Endodermal cell (in vitro differentiated cells): Measurements from ENCODE around the gene C6. TPM values are rescaled to one million over a fixed set of nuclear protein-coding genes. Genes with fewer than 3 reads are reported as not detected.
"Not testable (repeated sequence)": the region's sequence is repeated elsewhere in the genome, so short reads cannot be mapped to it uniquely, and the experiment has no call there.

Experiments
- DNase-seq: peaks from one replicate; pipeline ENCODE4 v3.0.0-alpha.2; 2017
- H3K27ac ChIP-seq: 2 replicates; pipeline ENCODE4 v1.5.1; 2013; ENCODE audit warnings: mild to moderate bottlenecking, low read depth, low read length, moderate library complexity
- H3K27me3 ChIP-seq: 2 replicates; pipeline ENCODE4 v1.6.1; 2013; ENCODE audit warnings: mild to moderate bottlenecking, low read length, moderate library complexity; ENCODE audit not compliant: insufficient read depth, control insufficient read depth, poor library complexity, severe bottlenecking
- H3K36me3 ChIP-seq: 2 replicates; pipeline ENCODE4 v1.7.0; 2013; ENCODE audit warnings: mild to moderate bottlenecking, low read length, moderate library complexity; ENCODE audit not compliant: control insufficient read depth, insufficient read depth
- H3K4me1 ChIP-seq: one replicate; pipeline ENCODE4 v1.7.0; 2013; ENCODE audit warnings: low read length; ENCODE audit not compliant: control insufficient read depth, insufficient read depth
- H3K4me3 ChIP-seq: 2 replicates; pipeline ENCODE4 v1.5.1; 2013; ENCODE audit warnings: mild to moderate bottlenecking, low read length, moderate library complexity
- H3K9ac ChIP-seq: 2 replicates; pipeline ENCODE4 v1.6.1; 2013; ENCODE audit warnings: mild to moderate bottlenecking, low read length, moderate library complexity; ENCODE audit not compliant: poor library complexity, severe bottlenecking; ENCODE audit errors: extremely low read depth
- H3K9me3 ChIP-seq: 2 replicates; pipeline ENCODE4 v1.6.1; 2013; ENCODE audit warnings: mild to moderate bottlenecking, low read length, moderate library complexity; ENCODE audit not compliant: control insufficient read depth
- H3K27ac Mint-ChIP-seq: 2 replicates; pipeline ENCODE4 v1.8.0; 2020; ENCODE audit warnings: mixed read lengths
- H3K27me3 Mint-ChIP-seq: 2 replicates; pipeline ENCODE4 v1.8.0; 2021; ENCODE audit warnings: mild to moderate bottlenecking, mixed read lengths; ENCODE audit not compliant: insufficient read depth
- H3K36me3 Mint-ChIP-seq: 2 replicates; pipeline ENCODE4 v1.8.0; 2020; ENCODE audit warnings: low read depth, mixed read lengths
- H3K4me1 Mint-ChIP-seq: 2 replicates; pipeline ENCODE4 v1.8.0; 2020; ENCODE audit warnings: mixed read lengths
- H3K4me3 Mint-ChIP-seq: 2 replicates; pipeline ENCODE4 v1.8.0; 2020; ENCODE audit warnings: mild to moderate bottlenecking, moderate library complexity, mixed read lengths
- H3K9me3 Mint-ChIP-seq: 2 replicates; pipeline ENCODE4 v1.8.0; 2020; ENCODE audit warnings: mild to moderate bottlenecking, mixed read lengths
- CTCF ChIP-seq: fragments of 200-600 bp; sonication (generic); conservative IDR thresholded peaks from 2 replicates; pipeline ENCODE4 v1.5.0; 2021; ENCODE audit warnings: antibody characterized with exemption, mild to moderate bottlenecking
- WGBS, 2 experiments: methylation state at CpG; one replicate each; pipeline versions ENCODE4 v1.1.5 to v1.1.7; 2013; ENCODE audit warnings: missing lambda C conversion rate in 2 of 2, mixed read lengths in 1 of 2; ENCODE audit not compliant: insufficient coverage in 1 of 2, insufficient read length in 1 of 2; 5-methylcytosine and 5-hydroxymethylcytosine counted together
- total RNA-seq, 2 donors: library from RNA; stranded (reverse); fragmentation: NEBNext Ultra II Directional in 1 of 2; extraction: Animal tissue kit (Norgen Biotek cat#: 25700) in 1 of 2; gene quantifications; 2 replicates in 1 of 2; 3 replicates in 1 of 2; pipeline ENCODE4 v1.2.1, GENCODE V29; 2021

The C6 gene
- total RNA-seq, 2 donors from 2014 or later: 0.38 TPM; not detected in 1

GRCh38 chr5:41240390-41240789, 27.1 kb upstream of the C6 start:
- no peaks in the 10 kb centered on the region for H3K4me1 Mint-ChIP-seq
- H3K9me3 Mint-ChIP-seq: no peaks in the 10 kb centered on the region
- H3K36me3 Mint-ChIP-seq: no peaks in the 10 kb centered on the region
- 86% methylated on average over 3 of the region's 3 CpGs; no CpG with 5 or more reads in 1 of the 2 experiments for WGBS, 2 experiments
- TF ChIP-seq CTCF: no peak
- H3K27ac Mint-ChIP-seq: no peak overlapping the region
- H3K27me3 Mint-ChIP-seq: no peaks in the 10 kb centered on the region
- no peak overlapping the region for H3K4me3 Mint-ChIP-seq
- DNase-seq: no peak
- peaks cover 5% of the 10 kb centered on the region for H3K9me3 ChIP-seq
- H3K4me3 ChIP-seq: no peak overlapping the region
- no peaks in the 10 kb centered on the region for H3K36me3 ChIP-seq
- H3K27ac ChIP-seq: no peak overlapping the region
- H3K27me3 ChIP-seq: no peaks in the 10 kb centered on the region
- H3K9ac ChIP-seq: no peak overlapping the region
- H3K4me1 ChIP-seq: no peaks in the 10 kb centered on the region

- Histone ChIP-seq H3K9me3 (peaks cover 23% of the 10 kb centered on the region), H3K9ac (no peak overlapping the region), H3K36me3 (no peaks in the 10 kb centered on the region), H3K27me3 (no peaks in the 10 kb centered on the region), H3K4me3 (no peak overlapping the region), H3K4me1 (no peaks in the 10 kb centered on the region), H3K27ac (no peak overlapping the region)
- Mint-ChIP-seq H3K27me3 (no peaks in the 10 kb centered on the region), H3K27ac (no peak overlapping the region), H3K4me1 (no peaks in the 10 kb centered on the region), H3K4me3 (no peak overlapping the region), H3K36me3 (no peaks in the 10 kb centered on the region), H3K9me3 (peaks cover 27% of the 10 kb centered on the region)
- TF ChIP-seq CTCF: no peak
- DNase-seq: no peak
These were observed 21.1 kb upstream of the C6 start for GRCh38 chr5:41234475-41234874.

- no peak overlapping the region for H3K9ac ChIP-seq
- no peak overlapping the region for H3K4me3 Mint-ChIP-seq
- H3K9me3 Mint-ChIP-seq: peaks cover 40% of the 10 kb centered on the region
- TF ChIP-seq CTCF: no peak
- peaks cover 2% of the 10 kb centered on the region for H3K36me3 Mint-ChIP-seq
- DNase-seq: no peak
- H3K4me1 ChIP-seq: no peaks in the 10 kb centered on the region
- no peak overlapping the region for H3K27ac Mint-ChIP-seq
- H3K4me3 ChIP-seq: no peak overlapping the region
- no peaks in the 10 kb centered on the region for H3K27me3 Mint-ChIP-seq
- no peaks in the 10 kb centered on the region for H3K36me3 ChIP-seq
- no peaks in the 10 kb centered on the region for H3K27me3 ChIP-seq
- H3K9me3 ChIP-seq: peaks cover 21% of the 10 kb centered on the region
- H3K27ac ChIP-seq: no peak overlapping the region
- H3K4me1 Mint-ChIP-seq: no peaks in the 10 kb centered on the region
These were observed 19.5 kb upstream of the C6 start for GRCh38 chr5:41232797-41233196.

- peaks cover 21% of the 10 kb centered on the region for H3K9me3 ChIP-seq
- H3K27ac ChIP-seq, H3K4me1 ChIP-seq, H3K4me1 Mint-ChIP-seq, H3K4me3 Mint-ChIP-seq, H3K27ac Mint-ChIP-seq, H3K27me3 Mint-ChIP-seq, H3K27me3 ChIP-seq, H3K4me3 ChIP-seq, H3K9ac ChIP-seq, H3K36me3 ChIP-seq, H3K36me3 Mint-ChIP-seq, DNase-seq: not testable (repeated sequence)
- WGBS, 2 experiments: 100% methylated on average over 1 of the region's 1 CpG; no CpG with 5 or more reads in 1 of the 2 experiments
- peaks cover 54% of the 10 kb centered on the region for H3K9me3 Mint-ChIP-seq
These were observed 16.9 kb upstream of the C6 start for GRCh38 chr5:41230276-41230675.
